Upper lobe of left lung (tissue), 4 donors: ENCODE measurements around the gene TLE4.
A peak's percentile ranks its signal among the peaks of the same experiment; 100 is the strongest.

Source experiments
- CTCF ChIP-seq, 6 experiments: fragments of 450-650 bp in 4 of 6; fragments of 200-600 bp in 2 of 6; sonication (generic) in 2 of 6; IDR thresholded peaks; one replicate each; pipeline ENCODE4 v1.5.1; 2016 to 2019; ENCODE audit warnings: antibody characterized with exemption in 6 of 6
- POLR2A ChIP-seq, 4 donors: fragments of 450-650 bp; IDR thresholded peaks; one replicate each; pipeline ENCODE4 v1.5.1; 2016 to 2017; ENCODE audit warnings: antibody characterized with exemption in 4 of 4, mild to moderate bottlenecking in 2 of 4
- POLR2AphosphoS5 ChIP-seq, 2 donors: sonication (generic); formaldehyde crosslinking; IDR thresholded peaks; one replicate each; pipeline ENCODE4 v1.5.1; 2017; ENCODE audit warnings: antibody characterized with exemption in 2 of 2

GRCh38 chr9:79610791-79611614 lies 39.2 kb downstream of the TLE4 start:
- TF ChIP-seq POLR2AphosphoS5 (IDR thresholded peaks at IDR 0.05) (peak in 1 of 2 donors; percentile 60), POLR2A (IDR thresholded peaks at IDR 0.05) (no peak), CTCF (IDR thresholded peaks at IDR 0.05) (no peak)
